Measurements from ENCODE around the gene SFR1. TPM values are rescaled to one million over a fixed set of nuclear protein-coding genes. Genes with fewer than 3 reads are reported as not detected.
"Not testable (repeated sequence)": the region's sequence is repeated elsewhere in the genome, so short reads cannot be mapped to it uniquely, and the experiment has no call there.

The SFR1 gene
- polyA plus RNA-seq, 1 donor (not counting 4 experiments of a cell fraction or from before 2014, with no cell fraction given): 10.4 TPM

- dilution Hi-C loops (cut with MboI; ENCODE audit: extremely low pct_ligation_motif_present, low sequenced_read_pairs): no loop called here
Observed at GRCh38 chr10:104170610-104171254, 48.8 kb downstream of the SFR1 start.

GRCh38 chr10:104174136-104174535, 52.2 kb downstream of the SFR1 start:
- H3K9ac ChIP-seq (ENCODE audit: control insufficient read depth, extremely low read depth, insufficient read depth, low read length); H3K9me3 ChIP-seq (ENCODE audit: control insufficient read depth, low read depth, low read length); H3K27me3 ChIP-seq (ENCODE audit: control insufficient read depth, extremely low read depth, insufficient read depth, low read length); H3K4me3 ChIP-seq (ENCODE audit: control insufficient read depth in 2 of 3, extremely low read depth in 1 of 3, insufficient read depth in 2 of 3, low read depth in 1 of 3, low read length in 3 of 3); H2AFZ ChIP-seq (ENCODE audit: control insufficient read depth, low read length); FAIRE-seq; DNase-seq (ENCODE audit: low read depth, low spot score); H3K4me2 ChIP-seq (ENCODE audit: control insufficient read depth, extremely low read depth, insufficient read depth, low read depth, low read length); H3K79me2 ChIP-seq (ENCODE audit: control insufficient read depth, insufficient read depth, low read length); H3K27ac ChIP-seq (ENCODE audit: control insufficient read depth, insufficient read depth, low read length); dilution Hi-C loops (cut with MboI; ENCODE audit: extremely low pct_ligation_motif_present, low sequenced_read_pairs); H3K4me1 ChIP-seq (ENCODE audit: control insufficient read depth, extremely low read depth, insufficient read depth, low read length); H4K20me1 ChIP-seq (ENCODE audit: control insufficient read depth, extremely low read depth, insufficient read depth, low read length); H3K9me1 ChIP-seq (ENCODE audit: control insufficient read depth, extremely low read depth, insufficient read depth, low read length); H3K36me3 ChIP-seq (ENCODE audit: control insufficient read depth in 2 of 2, extremely low read depth in 1 of 2, insufficient read depth in 2 of 2, low read length in 2 of 2): not testable (repeated sequence)

More at GRCh38 chr10:104170610-104171254, 48.8 kb downstream of the SFR1 start:
- Histone ChIP-seq H3K4me1 (ENCODE audit: control insufficient read depth, extremely low read depth, insufficient read depth, low read length) (no peaks in the 10 kb centered on the region), H3K36me3 (ENCODE audit: control insufficient read depth in 2 of 2, extremely low read depth in 1 of 2, insufficient read depth in 2 of 2, low read length in 2 of 2) (no peaks in the 10 kb centered on the region), H3K9me1 (ENCODE audit: control insufficient read depth, extremely low read depth, insufficient read depth, low read length) (no peaks in the 10 kb centered on the region), H3K4me3 (ENCODE audit: control insufficient read depth in 2 of 3, extremely low read depth in 1 of 3, insufficient read depth in 2 of 3, low read depth in 1 of 3, low read length in 3 of 3) (no peak overlapping the region), H3K27me3 (ENCODE audit: control insufficient read depth, extremely low read depth, insufficient read depth, low read length) (peaks cover 4% of the 10 kb centered on the region), H3K9me3 (ENCODE audit: control insufficient read depth, low read depth, low read length) (no peaks in the 10 kb centered on the region), H3K9ac (ENCODE audit: control insufficient read depth, extremely low read depth, insufficient read depth, low read length) (no peak overlapping the region), H4K20me1 (ENCODE audit: control insufficient read depth, extremely low read depth, insufficient read depth, low read length) (no peaks in the 10 kb centered on the region), H2AFZ (ENCODE audit: control insufficient read depth, low read length) (no peak overlapping the region), H3K27ac (ENCODE audit: control insufficient read depth, insufficient read depth, low read length) (no peak overlapping the region), H3K79me2 (ENCODE audit: control insufficient read depth, insufficient read depth, low read length) (no peaks in the 10 kb centered on the region), H3K4me2 (ENCODE audit: control insufficient read depth, extremely low read depth, insufficient read depth, low read depth, low read length) (no peak overlapping the region)
- no peak for TF ChIP-seq EZH2 (IDR thresholded peaks at IDR 0.05; ENCODE audit: low read length)
- TF ChIP-seq, protein P1, sequence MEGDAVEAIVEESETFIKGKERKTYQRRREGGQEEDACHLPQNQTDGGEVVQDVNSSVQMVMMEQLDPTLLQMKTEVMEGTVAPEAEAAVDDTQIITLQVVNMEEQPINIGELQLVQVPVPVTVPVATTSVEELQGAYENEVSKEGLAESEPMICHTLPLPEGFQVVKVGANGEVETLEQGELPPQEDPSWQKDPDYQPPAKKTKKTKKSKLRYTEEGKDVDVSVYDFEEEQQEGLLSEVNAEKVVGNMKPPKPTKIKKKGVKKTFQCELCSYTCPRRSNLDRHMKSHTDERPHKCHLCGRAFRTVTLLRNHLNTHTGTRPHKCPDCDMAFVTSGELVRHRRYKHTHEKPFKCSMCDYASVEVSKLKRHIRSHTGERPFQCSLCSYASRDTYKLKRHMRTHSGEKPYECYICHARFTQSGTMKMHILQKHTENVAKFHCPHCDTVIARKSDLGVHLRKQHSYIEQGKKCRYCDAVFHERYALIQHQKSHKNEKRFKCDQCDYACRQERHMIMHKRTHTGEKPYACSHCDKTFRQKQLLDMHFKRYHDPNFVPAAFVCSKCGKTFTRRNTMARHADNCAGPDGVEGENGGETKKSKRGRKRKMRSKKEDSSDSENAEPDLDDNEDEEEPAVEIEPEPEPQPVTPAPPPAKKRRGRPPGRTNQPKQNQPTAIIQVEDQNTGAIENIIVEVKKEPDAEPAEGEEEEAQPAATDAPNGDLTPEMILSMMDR (optimal IDR thresholded peaks at IDR 0.05 in 1 of 3, IDR thresholded peaks at IDR 0.05 in 1 of 3, conservative IDR thresholded peaks at IDR 0.05 in 1 of 3; ENCODE audit: extremely low read depth in 1 of 3, insufficient read depth in 2 of 3, low read length in 3 of 3): no peak
- DNase-seq (ENCODE audit: low read depth, low spot score): no peak
- FAIRE-seq: no peak

Other genes starting within 250 kb of the SFR1 start
- 29.0 to 32.5 TPM (median 30.5 TPM) in 3 replicates for gene STN1, start 204.0 kb upstream of the SFR1 start, polyA plus RNA-seq
- gene SLK, start 155.0 kb upstream of the SFR1 start, polyA plus RNA-seq: 21.3 to 36.7 TPM (median 21.7 TPM) in 3 replicates
- 2,386 to 3,374 TPM (median 2,587 TPM) in 3 replicates for gene COL17A1, start 36.3 kb upstream of the SFR1 start, polyA plus RNA-seq
- gene CFAP43, start 110.2 kb downstream of the SFR1 start, polyA plus RNA-seq: 0.20 to 0.26 TPM (median 0.25 TPM) in 3 replicates
- 260 to 338 TPM (median 267 TPM) in 3 replicates for gene GSTO1, start 132.7 kb downstream of the SFR1 start, polyA plus RNA-seq
- gene GSTO2, start 147.0 kb downstream of the SFR1 start, polyA plus RNA-seq: 42.7 to 56.9 TPM (median 47.1 TPM) in 3 replicates
- 11.9 to 13.8 TPM (median 12.1 TPM) in 3 replicates for gene ITPRIP, start 216.3 kb downstream of the SFR1 start, polyA plus RNA-seq
- 0.82 to 2.3 TPM (median 1.4 TPM) in 3 replicates for gene CFAP58, start 231.7 kb downstream of the SFR1 start, polyA plus RNA-seq